ENCODE measurements around the gene SDK2.

SDK2 gene

GRCh38 chr17:73613271-73614233 is 30.7 kb downstream of the SDK2 start:
- peak; percentile 85 for DNase-seq (ENCODE audit: low read depth, low spot score)

- no peak for DNase-seq (ENCODE audit: low read depth, low spot score)
These were observed 32.2 kb downstream of the SDK2 start for GRCh38 chr17:73612031-73612472.

GRCh38 chr17:73611630-73612029 is 32.6 kb downstream of the SDK2 start:
- no peak for DNase-seq (ENCODE audit: low read depth, low spot score)

- no peak for DNase-seq (ENCODE audit: low read depth, low spot score)
These were observed 33.8 kb downstream of the SDK2 start for GRCh38 chr17:73610331-73610911.

- peak; percentile 48 for DNase-seq (ENCODE audit: low read depth, low spot score)
These were observed 34.5 kb downstream of the SDK2 start for GRCh38 chr17:73609758-73610157.

GRCh38 chr17:73609060-73609459 is 35.2 kb downstream of the SDK2 start:
- no peak for DNase-seq (ENCODE audit: low read depth, low spot score)

- DNase-seq (ENCODE audit: low read depth, low spot score): no peak
These were observed 38.8 kb downstream of the SDK2 start for GRCh38 chr17:73605444-73605843.

- no peak for DNase-seq (ENCODE audit: low read depth, low spot score)
These were observed 39.8 kb downstream of the SDK2 start for GRCh38 chr17:73604476-73604875.

GRCh38 chr17:73603971-73604370 is 40.3 kb downstream of the SDK2 start:
- DNase-seq (ENCODE audit: low read depth, low spot score): no peak

GRCh38 chr17:73600103-73600871 is 44.0 kb downstream of the SDK2 start:
- DNase-seq (ENCODE audit: low read depth, low spot score): peak; percentile 79

- DNase-seq (ENCODE audit: low read depth, low spot score): no peak
These were observed 44.6 kb downstream of the SDK2 start for GRCh38 chr17:73599599-73599998.

GRCh38 chr17:73598212-73598611 is 46.0 kb downstream of the SDK2 start:
- no peak for DNase-seq (ENCODE audit: low read depth, low spot score)

GRCh38 chr17:73595931-73596330 is 48.3 kb downstream of the SDK2 start:
- DNase-seq (ENCODE audit: low read depth, low spot score): no peak

- peak; percentile 74 for DNase-seq (ENCODE audit: low read depth, low spot score)
These were observed 48.8 kb downstream of the SDK2 start for GRCh38 chr17:73595479-73595878.

GRCh38 chr17:73595068-73595467 is 49.2 kb downstream of the SDK2 start:
- DNase-seq (ENCODE audit: low read depth, low spot score): no peak

GRCh38 chr17:73594598-73594997 is 49.6 kb downstream of the SDK2 start:
- DNase-seq (ENCODE audit: low read depth, low spot score): no peak

GRCh38 chr17:73594025-73594424 is 50.2 kb downstream of the SDK2 start:
- peak; percentile 51 for DNase-seq (ENCODE audit: low read depth, low spot score)

GRCh38 chr17:73593249-73593965 is 50.8 kb downstream of the SDK2 start:
- DNase-seq (ENCODE audit: low read depth, low spot score): no peak

GRCh38 chr17:73592501-73592961 is 51.7 kb downstream of the SDK2 start:
- no peak for DNase-seq (ENCODE audit: low read depth, low spot score)

- DNase-seq (ENCODE audit: low read depth, low spot score): no peak
These were observed 52.2 kb downstream of the SDK2 start for GRCh38 chr17:73592079-73592415.

- no peak for DNase-seq (ENCODE audit: low read depth, low spot score)
These were observed 52.8 kb downstream of the SDK2 start for GRCh38 chr17:73591296-73592078.
